OCI-LY1 (cell line): ENCODE measurements around the gene FBXW7.

Source experiments
- EZH2 ChIP-seq: fragments of 200-600 bp; sonication (generic), shearing (Covaris generic); IDR thresholded peaks from 2 replicates; pipeline ENCODE4 v1.8.0; 2017; ENCODE audit warnings: borderline replicate concordance, mixed run types, mild to moderate bottlenecking, antibody characterized with exemption, low read length, moderate library complexity, mixed read lengths
- TF ChIP-seq, protein P1 (sequence below): fragments of 200-600 bp; sonication (generic), shearing (Covaris generic); IDR thresholded peaks from 2 replicates; pipeline ENCODE4 v1.5.1; 2017; ENCODE audit warnings: mild to moderate bottlenecking, antibody characterized with exemption, low read length, moderate library complexity, mixed read lengths

- TF ChIP-seq, protein P1, sequence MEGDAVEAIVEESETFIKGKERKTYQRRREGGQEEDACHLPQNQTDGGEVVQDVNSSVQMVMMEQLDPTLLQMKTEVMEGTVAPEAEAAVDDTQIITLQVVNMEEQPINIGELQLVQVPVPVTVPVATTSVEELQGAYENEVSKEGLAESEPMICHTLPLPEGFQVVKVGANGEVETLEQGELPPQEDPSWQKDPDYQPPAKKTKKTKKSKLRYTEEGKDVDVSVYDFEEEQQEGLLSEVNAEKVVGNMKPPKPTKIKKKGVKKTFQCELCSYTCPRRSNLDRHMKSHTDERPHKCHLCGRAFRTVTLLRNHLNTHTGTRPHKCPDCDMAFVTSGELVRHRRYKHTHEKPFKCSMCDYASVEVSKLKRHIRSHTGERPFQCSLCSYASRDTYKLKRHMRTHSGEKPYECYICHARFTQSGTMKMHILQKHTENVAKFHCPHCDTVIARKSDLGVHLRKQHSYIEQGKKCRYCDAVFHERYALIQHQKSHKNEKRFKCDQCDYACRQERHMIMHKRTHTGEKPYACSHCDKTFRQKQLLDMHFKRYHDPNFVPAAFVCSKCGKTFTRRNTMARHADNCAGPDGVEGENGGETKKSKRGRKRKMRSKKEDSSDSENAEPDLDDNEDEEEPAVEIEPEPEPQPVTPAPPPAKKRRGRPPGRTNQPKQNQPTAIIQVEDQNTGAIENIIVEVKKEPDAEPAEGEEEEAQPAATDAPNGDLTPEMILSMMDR, result no peak
- no peak for TF ChIP-seq EZH2
These were observed 212.7 kb downstream of the FBXW7 start for GRCh38 chr4:152323221-152323620.
